ENCODE results near the gene ERP29.
A peak's percentile ranks its signal among the peaks of the same experiment; 100 is the strongest.
"Not testable (repeated sequence)": the region's sequence is repeated elsewhere in the genome, so short reads cannot be mapped to it uniquely, and the experiment has no call there.

The ERP29 gene

GRCh38 chr12:112001576-112001975 is 11.7 kb upstream of the ERP29 start:
- DNase-seq (ENCODE audit: low read depth, low spot score): no peak

- DNase-seq (ENCODE audit: low read depth, low spot score): no peak
Observed at GRCh38 chr12:112004041-112004440, 9.2 kb upstream of the ERP29 start.

GRCh38 chr12:112005419-112006395 is 7.5 kb upstream of the ERP29 start:
- DNase-seq (ENCODE audit: low read depth, low spot score): no peak

- DNase-seq (ENCODE audit: low read depth, low spot score): no peak
Observed at GRCh38 chr12:112007945-112008344, 5.3 kb upstream of the ERP29 start.

- DNase-seq (ENCODE audit: low read depth, low spot score): no peak
Observed at GRCh38 chr12:112008918-112009317, 4.3 kb upstream of the ERP29 start.

GRCh38 chr12:112009596-112009995 is 3.6 kb upstream of the ERP29 start:
- not testable (repeated sequence) for DNase-seq (ENCODE audit: low read depth, low spot score)

- no peak for DNase-seq (ENCODE audit: low read depth, low spot score)
Observed at GRCh38 chr12:112010415-112011344, 2.5 kb upstream of the ERP29 start.

- DNase-seq (ENCODE audit: low read depth, low spot score): no peak
Observed at GRCh38 chr12:112011685-112012084, 1.5 kb upstream of the ERP29 start.

- peak; percentile 37 for DNase-seq (ENCODE audit: low read depth, low spot score)
Observed at GRCh38 chr12:112013601-112014402, 576 bp downstream of the ERP29 start.

GRCh38 chr12:112015938-112016337 is 2.7 kb downstream of the ERP29 start:
- DNase-seq (ENCODE audit: low read depth, low spot score): no peak

GRCh38 chr12:112017041-112017440 is 3.8 kb downstream of the ERP29 start:
- DNase-seq (ENCODE audit: low read depth, low spot score): no peak

- DNase-seq (ENCODE audit: low read depth, low spot score): no peak
Observed at GRCh38 chr12:112018571-112019237, 5.5 kb downstream of the ERP29 start.

GRCh38 chr12:112020947-112021457 is 7.8 kb downstream of the ERP29 start:
- DNase-seq (ENCODE audit: low read depth, low spot score): no peak

GRCh38 chr12:112022241-112023016 is 9.2 kb downstream of the ERP29 start:
- DNase-seq (ENCODE audit: low read depth, low spot score): no peak

- no peak for DNase-seq (ENCODE audit: low read depth, low spot score)
Observed at GRCh38 chr12:112023759-112024396, 10.7 kb downstream of the ERP29 start.

- DNase-seq (ENCODE audit: low read depth, low spot score): no peak
Observed at GRCh38 chr12:112025808-112026375, 12.7 kb downstream of the ERP29 start.

- DNase-seq (ENCODE audit: low read depth, low spot score): no peak
Observed at GRCh38 chr12:112029301-112029700, 16.1 kb downstream of the ERP29 start.

GRCh38 chr12:112031472-112031871 is 18.2 kb downstream of the ERP29 start:
- no peak for DNase-seq (ENCODE audit: low read depth, low spot score)

GRCh38 chr12:112032292-112032691 is 19.1 kb downstream of the ERP29 start:
- no peak for DNase-seq (ENCODE audit: low read depth, low spot score)

Data from activated naive CD8-positive, alpha-beta T cell treated with anti-CD3 and anti-CD28 coated beads, Interleukin-2, amount 50 U/mL, for 16 hours (primary cell).